Measurements from ENCODE around the gene TTC33.

Gene TTC33

DNA sequence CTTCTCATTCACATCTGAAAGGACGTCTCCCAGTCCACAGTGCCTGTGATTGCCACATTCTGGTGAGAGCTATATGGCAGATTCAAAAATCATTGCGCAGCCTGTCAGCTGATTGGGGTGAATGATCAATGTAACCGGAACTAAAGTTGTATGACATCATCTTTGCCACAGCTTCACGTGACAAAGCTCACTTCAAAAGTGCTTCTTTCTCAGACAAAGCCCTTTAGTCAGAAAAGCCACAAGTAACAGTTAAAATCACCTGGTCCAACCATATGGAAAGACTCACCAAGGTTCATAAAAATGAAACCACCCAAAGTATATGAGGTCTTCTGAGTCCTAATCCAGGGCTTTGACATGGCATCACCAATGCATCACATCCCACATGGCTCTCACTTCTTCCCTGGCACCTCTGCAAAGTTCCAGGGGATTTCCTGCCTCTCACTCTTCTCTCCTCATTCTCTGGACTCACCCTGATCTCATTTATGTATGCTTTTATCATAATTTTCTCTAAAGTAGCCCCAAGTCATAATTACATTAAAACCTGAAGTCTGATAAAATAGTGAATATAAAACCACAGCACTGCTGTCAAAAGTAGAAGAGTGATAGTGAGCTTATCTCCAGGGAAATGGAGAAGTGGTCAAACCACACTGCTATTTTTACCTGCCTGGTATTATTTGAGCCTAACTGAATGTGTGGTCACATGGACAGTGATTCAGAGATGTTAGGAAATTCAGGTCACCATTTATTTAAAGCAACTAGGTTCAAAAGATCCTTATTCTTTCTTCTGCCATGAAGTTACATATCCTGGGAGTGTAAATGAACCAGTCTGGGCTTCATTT, 269.1 kb downstream of the TTC33 start:
- Histone ChIP-seq H3K9me3 (ENCODE audit: control insufficient read depth, low read length) (no peaks in the 10 kb centered on the region), H3K4me1 (ENCODE audit: control insufficient read depth, insufficient read depth, low read length, poor library complexity, severe bottlenecking) (peaks cover 7% of the 10 kb centered on the region), H3K27ac (ENCODE audit: insufficient read depth, low read length, poor library complexity, severe bottlenecking) (no peak overlapping the region), H3K4me3 (ENCODE audit: insufficient read depth, low read depth, low read length, poor library complexity, severe bottlenecking) (peak overlapping the region; percentile 8), H3K27me3 (replicated peaks; ENCODE audit: control insufficient read depth, insufficient read depth, low read length, poor library complexity, severe bottlenecking) (no peaks in the 10 kb centered on the region), H3K36me3 (ENCODE audit: control insufficient read depth, insufficient read depth, low read length) (no peaks in the 10 kb centered on the region)
- DNase-seq: peak; percentile 35 to 43 (median 40)

DNA sequence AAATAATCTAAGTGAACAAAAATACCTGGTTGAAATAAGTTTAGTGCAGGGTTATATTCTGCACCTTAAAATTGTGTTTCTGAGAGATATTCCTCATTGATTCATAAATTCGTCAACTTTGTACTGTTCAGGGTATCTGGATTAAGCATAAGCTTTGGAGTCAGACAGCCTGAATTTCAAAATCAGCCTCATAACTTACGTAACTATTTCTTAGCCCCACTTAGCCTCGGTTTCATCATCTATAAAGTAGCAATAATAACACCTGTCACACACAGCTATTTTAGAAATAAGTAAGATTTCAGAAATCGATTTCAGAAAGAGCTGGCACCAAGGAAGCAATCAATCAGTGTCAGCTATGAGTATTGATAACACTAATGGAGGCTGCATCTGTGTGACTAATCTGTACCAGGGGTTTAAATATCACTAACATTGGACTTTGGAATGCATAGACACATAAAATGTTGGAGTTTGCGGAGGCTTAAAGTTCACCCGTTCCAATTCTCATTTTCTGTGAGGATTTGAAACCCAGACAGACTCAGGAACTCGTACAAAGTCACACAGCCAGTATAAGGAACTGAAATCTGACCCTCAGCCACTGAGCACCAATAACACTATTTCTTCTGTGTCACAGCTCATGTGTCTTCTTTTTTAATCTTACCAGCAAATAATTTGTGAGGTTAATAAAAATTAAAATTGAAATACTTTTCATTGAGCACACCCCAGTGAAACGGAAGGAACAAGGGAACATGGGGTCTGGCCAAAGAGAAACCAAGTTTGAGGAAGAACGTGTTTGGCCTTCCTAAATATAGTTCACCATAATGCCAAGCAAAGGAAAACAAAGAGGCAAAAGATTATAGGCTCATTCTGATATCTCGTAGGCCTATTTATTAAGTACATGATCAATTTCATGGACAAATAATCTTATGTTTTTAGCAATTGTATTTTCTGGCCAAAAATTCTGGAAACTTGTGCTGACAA, 270.5 kb downstream of the TTC33 start:
- Histone ChIP-seq H3K36me3 (ENCODE audit: control insufficient read depth, insufficient read depth, low read length) (no peaks in the 10 kb centered on the region), H3K9me3 (ENCODE audit: control insufficient read depth, low read length) (no peaks in the 10 kb centered on the region), H3K4me1 (ENCODE audit: control insufficient read depth, insufficient read depth, low read length, poor library complexity, severe bottlenecking) (peaks cover 7% of the 10 kb centered on the region), H3K27me3 (replicated peaks; ENCODE audit: control insufficient read depth, insufficient read depth, low read length, poor library complexity, severe bottlenecking) (no peaks in the 10 kb centered on the region), H3K4me3 (ENCODE audit: insufficient read depth, low read depth, low read length, poor library complexity, severe bottlenecking) (no peak overlapping the region), H3K27ac (ENCODE audit: insufficient read depth, low read length, poor library complexity, severe bottlenecking) (no peak overlapping the region)
- no peak for DNase-seq

DNA sequence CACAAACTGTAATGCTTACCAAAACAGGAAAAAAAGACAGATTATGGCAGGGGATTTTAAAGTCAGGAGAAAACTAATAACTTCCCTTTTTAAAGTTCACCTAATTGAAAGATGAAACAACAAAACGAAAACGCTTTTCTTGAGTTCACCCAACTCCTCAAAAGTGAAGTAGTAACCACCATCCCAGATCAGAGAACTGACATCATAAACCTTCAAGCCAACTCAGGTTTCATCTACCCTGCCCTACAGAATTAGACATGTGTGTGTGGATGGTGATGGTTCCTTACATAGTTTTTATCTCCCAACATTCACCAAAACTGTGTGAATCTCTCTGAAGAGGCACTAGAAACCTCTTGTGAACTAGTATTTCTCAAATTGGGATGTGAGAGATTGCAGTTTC, 271.3 kb downstream of the TTC33 start:
- no peak for DNase-seq
- H3K4me3 ChIP-seq (ENCODE audit: insufficient read depth, low read depth, low read length, poor library complexity, severe bottlenecking): no peak overlapping the region
- H3K36me3 ChIP-seq (ENCODE audit: control insufficient read depth, insufficient read depth, low read length): no peaks in the 10 kb centered on the region
- no peaks in the 10 kb centered on the region for H3K9me3 ChIP-seq (ENCODE audit: control insufficient read depth, low read length)
- no peaks in the 10 kb centered on the region for H3K27me3 ChIP-seq (replicated peaks; ENCODE audit: control insufficient read depth, insufficient read depth, low read length, poor library complexity, severe bottlenecking)
- no peak overlapping the region for H3K27ac ChIP-seq (ENCODE audit: insufficient read depth, low read length, poor library complexity, severe bottlenecking)
- peaks cover 7% of the 10 kb centered on the region for H3K4me1 ChIP-seq (ENCODE audit: control insufficient read depth, insufficient read depth, low read length, poor library complexity, severe bottlenecking)

DNA sequence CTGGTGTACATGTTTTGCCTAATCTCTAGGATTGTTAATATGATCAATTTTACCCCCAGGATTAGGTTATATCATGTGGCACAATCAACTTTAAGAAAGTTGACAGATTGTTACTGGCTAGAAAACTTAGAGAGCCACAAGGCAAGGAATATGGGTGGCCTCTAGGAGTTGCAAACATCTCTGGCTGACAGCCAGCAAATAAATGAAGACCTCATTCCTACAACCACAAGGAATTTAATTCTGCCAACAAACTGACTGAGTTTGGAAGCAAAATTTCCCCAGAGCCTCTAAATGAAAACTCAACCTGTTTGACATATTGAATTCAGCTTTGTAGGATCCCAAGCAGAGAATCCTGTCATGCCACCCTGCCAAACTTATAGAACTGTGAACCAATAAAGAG, 272.4 kb downstream of the TTC33 start:
- DNase-seq: no peak
- H3K27me3 ChIP-seq (replicated peaks; ENCODE audit: control insufficient read depth, insufficient read depth, low read length, poor library complexity, severe bottlenecking): no peaks in the 10 kb centered on the region
- peaks cover 7% of the 10 kb centered on the region for H3K4me1 ChIP-seq (ENCODE audit: control insufficient read depth, insufficient read depth, low read length, poor library complexity, severe bottlenecking)
- no peak overlapping the region for H3K27ac ChIP-seq (ENCODE audit: insufficient read depth, low read length, poor library complexity, severe bottlenecking)
- no peaks in the 10 kb centered on the region for H3K9me3 ChIP-seq (ENCODE audit: control insufficient read depth, low read length)
- H3K36me3 ChIP-seq (ENCODE audit: control insufficient read depth, insufficient read depth, low read length): no peaks in the 10 kb centered on the region
- H3K4me3 ChIP-seq (ENCODE audit: insufficient read depth, low read depth, low read length, poor library complexity, severe bottlenecking): no peak overlapping the region

DNA sequence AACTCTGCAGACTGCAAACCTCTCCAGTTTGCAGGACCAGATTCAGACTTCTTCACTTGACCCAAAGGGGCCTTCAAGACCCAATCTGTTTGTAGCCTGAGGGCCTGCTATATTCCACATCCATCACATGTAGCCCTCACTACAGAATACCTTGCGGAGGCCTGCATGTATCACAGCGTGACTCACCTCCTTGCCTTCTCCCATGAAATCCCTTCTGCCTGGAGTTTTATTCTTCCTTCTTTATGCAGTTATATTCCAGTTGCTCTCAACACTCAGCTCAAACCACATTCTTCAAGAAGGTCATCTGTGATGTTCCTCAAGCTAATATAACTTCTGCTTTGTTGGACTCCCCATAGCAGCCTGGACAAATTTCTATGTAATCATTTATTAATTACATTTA, 274.5 kb downstream of the TTC33 start:
- H3K27ac ChIP-seq (ENCODE audit: insufficient read depth, low read length, poor library complexity, severe bottlenecking): no peak overlapping the region
- no peak overlapping the region for H3K4me3 ChIP-seq (ENCODE audit: insufficient read depth, low read depth, low read length, poor library complexity, severe bottlenecking)
- no peaks in the 10 kb centered on the region for H3K27me3 ChIP-seq (replicated peaks; ENCODE audit: control insufficient read depth, insufficient read depth, low read length, poor library complexity, severe bottlenecking)
- H3K36me3 ChIP-seq (ENCODE audit: control insufficient read depth, insufficient read depth, low read length): no peaks in the 10 kb centered on the region
- no peaks in the 10 kb centered on the region for H3K4me1 ChIP-seq (ENCODE audit: control insufficient read depth, insufficient read depth, low read length, poor library complexity, severe bottlenecking)
- H3K9me3 ChIP-seq (ENCODE audit: control insufficient read depth, low read length): no peaks in the 10 kb centered on the region
- no peak for DNase-seq

DNA sequence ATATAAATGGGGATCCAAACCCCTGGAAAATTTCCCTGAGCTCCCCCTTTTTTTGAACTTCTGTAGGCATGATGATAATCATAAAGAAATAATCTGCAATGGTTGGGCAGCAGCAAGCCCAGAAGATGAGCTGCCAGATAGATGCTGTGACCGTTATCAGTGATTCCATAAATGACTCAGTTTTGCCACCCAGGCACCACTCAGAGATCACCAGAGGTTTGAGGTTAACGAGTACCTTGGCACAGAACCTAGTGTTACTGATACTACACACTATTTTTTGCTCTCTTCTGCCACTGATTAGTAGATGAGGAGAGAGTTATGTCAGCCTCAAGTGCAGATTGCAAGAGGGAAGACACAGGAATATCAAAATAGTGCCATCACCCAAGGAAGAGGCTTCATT, 275.4 kb downstream of the TTC33 start:
- no peaks in the 10 kb centered on the region for H3K27me3 ChIP-seq (replicated peaks; ENCODE audit: control insufficient read depth, insufficient read depth, low read length, poor library complexity, severe bottlenecking)
- DNase-seq: no peak
- no peaks in the 10 kb centered on the region for H3K36me3 ChIP-seq (ENCODE audit: control insufficient read depth, insufficient read depth, low read length)

DNA sequence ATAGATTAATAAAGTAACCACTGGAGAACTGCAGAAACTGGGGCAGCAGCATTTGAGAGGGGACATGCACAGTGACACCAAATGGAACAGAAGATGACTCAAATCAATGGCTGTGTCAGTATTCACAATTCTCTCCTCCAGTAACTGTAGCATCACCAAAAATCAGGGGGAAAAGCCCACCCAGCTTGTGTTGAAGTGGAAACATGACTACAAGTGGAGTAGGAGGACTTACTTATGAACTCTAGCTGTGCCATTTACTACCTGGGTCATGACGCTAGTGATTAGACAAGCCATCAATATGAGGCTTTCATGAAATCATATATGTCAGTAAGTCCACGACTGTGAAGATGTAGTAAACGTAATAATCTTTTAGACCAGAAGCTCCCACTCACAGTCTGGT, 275.8 kb downstream of the TTC33 start:
- no peaks in the 10 kb centered on the region for H3K4me1 ChIP-seq (ENCODE audit: control insufficient read depth, insufficient read depth, low read length, poor library complexity, severe bottlenecking)
- no peaks in the 10 kb centered on the region for H3K36me3 ChIP-seq (ENCODE audit: control insufficient read depth, insufficient read depth, low read length)
- no peaks in the 10 kb centered on the region for H3K9me3 ChIP-seq (ENCODE audit: control insufficient read depth, low read length)
- H3K4me3 ChIP-seq (ENCODE audit: insufficient read depth, low read depth, low read length, poor library complexity, severe bottlenecking): no peak overlapping the region
- no peaks in the 10 kb centered on the region for H3K27me3 ChIP-seq (replicated peaks; ENCODE audit: control insufficient read depth, insufficient read depth, low read length, poor library complexity, severe bottlenecking)
- DNase-seq: no peak
- H3K27ac ChIP-seq (ENCODE audit: insufficient read depth, low read length, poor library complexity, severe bottlenecking): no peak overlapping the region

More for the DNA sequence above, 275.4 kb downstream of the TTC33 start:
- no peaks in the 10 kb centered on the region for H3K4me1 ChIP-seq (ENCODE audit: control insufficient read depth, insufficient read depth, low read length, poor library complexity, severe bottlenecking)
- H3K27ac ChIP-seq (ENCODE audit: insufficient read depth, low read length, poor library complexity, severe bottlenecking): no peak overlapping the region
- H3K4me3 ChIP-seq (ENCODE audit: insufficient read depth, low read depth, low read length, poor library complexity, severe bottlenecking): no peak overlapping the region
- no peaks in the 10 kb centered on the region for H3K9me3 ChIP-seq (ENCODE audit: control insufficient read depth, low read length)

DNA sequence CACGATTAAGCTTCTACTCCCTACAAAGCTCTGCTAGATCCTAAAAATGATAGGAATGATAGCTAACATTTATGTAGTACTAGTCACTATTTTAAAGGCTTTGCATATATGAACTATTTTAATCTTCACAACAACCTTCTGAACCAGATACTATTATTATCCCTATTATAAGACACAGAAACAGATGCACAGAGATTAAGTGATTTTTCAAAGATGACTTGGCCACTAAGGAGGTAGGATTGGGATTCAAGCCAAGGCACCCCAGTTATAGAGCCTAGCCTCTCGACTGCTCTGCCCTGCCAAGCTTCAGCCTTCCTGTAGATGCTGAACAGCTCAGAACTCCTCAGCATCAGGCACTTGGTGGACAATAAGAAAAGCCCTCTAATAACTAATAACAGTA, 277.0 kb downstream of the TTC33 start:
- Histone ChIP-seq H3K4me3 (ENCODE audit: insufficient read depth, low read depth, low read length, poor library complexity, severe bottlenecking) (no peak overlapping the region), H3K27ac (ENCODE audit: insufficient read depth, low read length, poor library complexity, severe bottlenecking) (no peak overlapping the region), H3K36me3 (ENCODE audit: control insufficient read depth, insufficient read depth, low read length) (no peaks in the 10 kb centered on the region), H3K27me3 (replicated peaks; ENCODE audit: control insufficient read depth, insufficient read depth, low read length, poor library complexity, severe bottlenecking) (no peaks in the 10 kb centered on the region), H3K9me3 (ENCODE audit: control insufficient read depth, low read length) (no peaks in the 10 kb centered on the region), H3K4me1 (ENCODE audit: control insufficient read depth, insufficient read depth, low read length, poor library complexity, severe bottlenecking) (no peaks in the 10 kb centered on the region)
- DNase-seq: no peak

DNA sequence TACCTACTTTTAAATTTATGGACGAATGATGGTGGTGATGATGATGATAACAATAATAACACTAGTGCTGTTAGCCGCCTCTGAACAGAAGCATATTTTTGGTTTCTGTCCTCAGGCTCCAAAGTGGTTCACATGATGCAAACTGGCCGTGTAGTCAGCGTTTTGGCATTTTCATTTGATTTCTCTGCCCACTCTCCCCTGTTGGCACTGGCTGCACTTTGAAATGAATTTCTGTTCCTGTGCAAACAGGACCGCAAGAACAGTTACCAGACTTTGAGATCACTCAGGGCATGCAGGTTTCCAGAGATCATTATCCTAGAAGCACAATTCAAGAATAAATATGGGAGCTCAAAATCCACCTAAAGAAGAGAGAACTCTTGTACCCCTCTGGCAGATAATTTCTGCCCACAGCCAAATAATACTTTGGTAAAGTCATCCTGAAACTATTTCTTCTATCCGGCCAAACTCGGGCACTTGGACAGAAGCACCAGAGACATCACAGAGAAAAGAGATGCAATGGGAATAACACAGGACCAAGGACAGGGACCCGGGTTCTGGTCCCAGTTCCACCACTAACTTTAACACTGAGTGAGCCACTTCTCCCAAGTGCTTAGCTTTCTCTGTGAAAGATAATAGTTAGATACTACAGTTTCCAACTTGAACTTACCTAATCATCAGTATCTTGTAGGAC, 277.8 kb downstream of the TTC33 start:
- H3K4me1 ChIP-seq (ENCODE audit: control insufficient read depth, insufficient read depth, low read length, poor library complexity, severe bottlenecking): no peaks in the 10 kb centered on the region
- no peaks in the 10 kb centered on the region for H3K9me3 ChIP-seq (ENCODE audit: control insufficient read depth, low read length)
- H3K36me3 ChIP-seq (ENCODE audit: control insufficient read depth, insufficient read depth, low read length): no peaks in the 10 kb centered on the region
- no peaks in the 10 kb centered on the region for H3K27me3 ChIP-seq (replicated peaks; ENCODE audit: control insufficient read depth, insufficient read depth, low read length, poor library complexity, severe bottlenecking)
- no peak for DNase-seq
- no peak overlapping the region for H3K4me3 ChIP-seq (ENCODE audit: insufficient read depth, low read depth, low read length, poor library complexity, severe bottlenecking)
- no peak overlapping the region for H3K27ac ChIP-seq (ENCODE audit: insufficient read depth, low read length, poor library complexity, severe bottlenecking)
